ENCODE results near the gene ZIC3.
"Not testable (repeated sequence)": the region's sequence is repeated elsewhere in the genome, so short reads cannot be mapped to it uniquely, and the experiment has no call there.

Gene ZIC3

DNA sequence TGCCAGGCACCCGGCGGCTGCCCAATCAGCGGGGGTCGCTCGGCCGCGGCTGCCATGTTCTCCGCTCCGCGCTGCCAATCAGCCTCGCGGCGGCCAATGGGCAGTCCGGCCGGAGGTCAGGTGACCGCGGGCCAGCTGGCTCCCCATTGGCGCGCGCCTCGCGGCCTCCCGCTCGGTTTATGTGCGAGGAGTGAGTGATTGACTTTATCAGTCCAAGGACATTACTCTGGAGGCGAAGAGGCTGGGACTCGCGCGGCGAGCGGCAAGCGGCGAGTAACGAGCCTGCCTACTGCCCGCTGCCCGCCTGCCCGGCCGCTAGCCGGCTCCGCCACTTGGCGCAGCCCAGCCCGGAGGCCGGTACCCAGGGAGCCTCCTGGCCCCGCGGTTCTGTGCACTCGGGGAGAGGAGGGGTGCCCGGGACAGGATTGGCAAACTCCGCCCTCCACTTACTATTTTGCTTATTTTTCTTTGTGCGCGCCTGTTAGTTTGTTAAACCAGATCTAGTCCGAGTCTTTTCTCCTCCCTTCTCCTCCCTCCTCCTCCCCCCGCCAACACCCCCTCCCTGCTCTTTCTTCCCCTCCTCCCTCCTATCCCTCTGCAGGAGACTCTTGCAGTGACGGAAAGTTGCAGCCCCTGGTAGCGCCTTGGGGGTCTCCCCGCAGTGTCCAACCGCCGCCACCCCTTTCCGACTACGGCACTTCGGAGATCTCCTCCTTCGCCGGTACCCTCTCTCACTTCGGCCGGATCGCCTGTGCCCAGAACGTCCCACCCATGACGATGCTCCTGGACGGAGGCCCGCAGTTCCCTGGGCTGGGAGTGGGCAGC lies at the start of gene ZIC3:
TSS of gene ZIC3 (plus strand) at position 207 of the 825 bp plus-strand sequence. CDS start at position 772, 565 bp downstream.
- DNase-seq (ENCODE audit: low spot score), result peak; percentile 60

DNA sequence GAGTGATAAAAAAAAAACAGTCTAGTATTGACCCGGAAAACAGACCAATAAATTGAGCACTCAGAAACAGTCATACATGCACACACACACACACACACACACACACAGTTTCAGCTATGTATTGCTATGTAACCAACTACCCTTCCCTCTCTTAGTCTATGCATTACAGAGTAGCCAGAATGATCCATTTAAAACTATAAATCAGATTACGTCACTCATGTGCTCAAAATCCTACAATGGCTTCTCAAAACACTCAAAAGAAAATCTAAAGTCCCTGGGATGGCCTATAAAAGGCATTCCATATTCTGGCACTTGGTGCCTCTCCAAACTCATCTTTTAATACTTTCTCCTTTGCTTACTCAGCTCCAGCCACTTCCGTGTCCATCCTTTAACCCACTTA lies 46.5 kb upstream of the ZIC3 start:
- DNase-seq (ENCODE audit: low spot score), result no peak

DNA sequence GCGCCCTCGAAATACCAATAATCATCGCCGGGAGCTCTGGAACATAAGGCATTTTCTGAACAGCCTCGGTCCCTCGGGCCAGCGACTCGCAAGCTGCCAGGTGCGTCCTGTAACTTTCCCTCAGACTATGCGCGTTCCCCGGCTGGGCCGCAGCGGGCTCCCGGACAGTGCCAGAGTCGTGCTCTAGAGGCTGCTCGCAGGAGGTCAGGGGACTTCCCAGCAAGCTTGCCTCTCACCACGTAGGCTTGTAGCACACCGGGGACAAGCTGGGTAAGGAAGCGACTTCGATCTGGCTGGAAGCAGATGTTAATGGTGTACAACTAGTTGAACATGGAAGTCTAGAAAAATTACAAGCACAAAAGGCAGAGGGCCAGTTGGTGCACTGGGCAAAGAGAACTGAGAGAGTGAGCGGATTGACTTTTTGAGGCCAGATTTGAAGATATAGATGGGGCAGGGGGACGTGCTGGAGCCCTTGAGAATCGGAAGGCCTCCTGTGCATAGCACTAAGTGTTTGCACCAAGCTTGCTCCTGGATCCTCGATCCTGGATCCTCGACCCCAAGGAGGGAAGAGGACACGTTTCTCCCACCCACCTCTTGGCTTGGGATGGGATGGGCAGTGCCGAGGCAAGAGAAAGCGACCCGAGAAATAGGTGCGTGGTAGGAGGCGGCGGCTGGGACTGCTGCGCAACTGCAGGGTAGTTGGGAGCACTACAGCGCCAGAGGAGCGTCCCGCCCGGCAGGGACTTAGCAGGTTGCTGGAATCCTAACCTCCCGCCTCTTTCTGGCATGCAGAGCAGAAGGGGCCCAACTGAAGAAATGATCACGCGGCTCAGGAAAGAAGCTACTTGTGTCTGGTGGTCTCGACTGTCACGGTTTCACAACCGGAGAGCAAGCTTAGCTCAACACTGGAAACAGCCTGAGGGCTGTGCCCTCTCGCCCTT lies 19.9 kb upstream of the ZIC3 start:
- DNase-seq (ENCODE audit: low spot score), result no peak

DNA sequence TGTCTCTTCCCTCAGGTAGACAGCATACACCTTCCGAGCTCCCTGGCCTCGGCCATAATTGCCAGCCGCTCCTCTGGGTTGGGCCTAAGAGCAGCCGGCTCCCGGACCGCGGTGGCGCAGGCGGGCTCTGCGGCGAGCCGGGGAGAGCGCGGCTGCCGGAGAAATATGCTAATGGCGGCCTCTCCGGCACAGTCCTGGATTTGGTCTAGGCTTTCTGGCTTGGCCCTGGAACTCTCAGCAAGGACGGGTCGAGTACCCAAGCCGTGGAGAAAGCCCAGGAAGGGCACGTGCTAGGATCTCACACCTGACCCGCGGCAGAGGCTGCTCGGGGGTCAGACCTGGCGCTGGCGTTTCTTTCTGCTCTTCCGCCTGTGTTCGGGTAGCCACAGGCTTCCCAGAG lies 18.6 kb upstream of the ZIC3 start:
- no peak for DNase-seq (ENCODE audit: low spot score)

DNA sequence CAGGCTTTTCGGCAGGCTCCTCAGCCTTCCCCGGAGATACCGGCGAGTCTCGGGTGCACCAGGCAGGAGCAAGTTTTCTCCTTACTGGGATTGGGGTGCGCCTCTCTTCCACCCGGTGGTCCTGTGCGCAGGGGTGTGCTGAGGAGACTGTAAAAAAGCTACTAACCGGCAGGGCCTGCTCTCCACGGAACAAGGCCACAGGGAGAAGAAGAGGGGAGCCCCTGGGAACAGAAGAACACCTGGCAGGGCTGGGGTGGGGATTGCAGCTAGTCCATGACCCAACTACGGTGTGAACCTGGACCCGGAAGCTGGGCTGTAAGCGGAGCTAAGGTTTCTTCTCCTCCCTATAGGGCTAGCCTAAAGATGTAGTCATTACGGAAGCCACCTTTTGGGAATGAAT lies 17.7 kb upstream of the ZIC3 start:
- DNase-seq (ENCODE audit: low spot score), result no peak

DNA sequence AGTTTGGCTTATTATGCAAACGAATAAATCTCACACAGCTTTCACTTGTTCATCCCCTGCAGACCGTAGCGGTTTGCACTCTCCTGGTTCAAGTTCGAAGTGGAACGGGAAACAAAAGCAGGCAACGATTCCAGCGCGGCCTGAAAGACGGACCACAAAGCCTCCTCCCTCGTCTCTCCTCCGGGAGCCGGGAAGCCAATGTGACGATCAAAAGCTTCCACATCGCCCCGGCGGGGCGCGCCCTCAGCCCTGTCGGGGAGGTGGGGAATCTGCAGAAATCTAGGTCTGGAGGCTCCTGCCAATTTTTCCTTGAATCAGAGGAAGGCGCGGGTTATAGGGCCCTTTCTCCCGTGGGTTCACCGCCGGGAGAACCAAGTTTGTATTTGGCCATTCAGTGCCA lies 16.9 kb upstream of the ZIC3 start:
- DNase-seq (ENCODE audit: low spot score), result no peak

DNA sequence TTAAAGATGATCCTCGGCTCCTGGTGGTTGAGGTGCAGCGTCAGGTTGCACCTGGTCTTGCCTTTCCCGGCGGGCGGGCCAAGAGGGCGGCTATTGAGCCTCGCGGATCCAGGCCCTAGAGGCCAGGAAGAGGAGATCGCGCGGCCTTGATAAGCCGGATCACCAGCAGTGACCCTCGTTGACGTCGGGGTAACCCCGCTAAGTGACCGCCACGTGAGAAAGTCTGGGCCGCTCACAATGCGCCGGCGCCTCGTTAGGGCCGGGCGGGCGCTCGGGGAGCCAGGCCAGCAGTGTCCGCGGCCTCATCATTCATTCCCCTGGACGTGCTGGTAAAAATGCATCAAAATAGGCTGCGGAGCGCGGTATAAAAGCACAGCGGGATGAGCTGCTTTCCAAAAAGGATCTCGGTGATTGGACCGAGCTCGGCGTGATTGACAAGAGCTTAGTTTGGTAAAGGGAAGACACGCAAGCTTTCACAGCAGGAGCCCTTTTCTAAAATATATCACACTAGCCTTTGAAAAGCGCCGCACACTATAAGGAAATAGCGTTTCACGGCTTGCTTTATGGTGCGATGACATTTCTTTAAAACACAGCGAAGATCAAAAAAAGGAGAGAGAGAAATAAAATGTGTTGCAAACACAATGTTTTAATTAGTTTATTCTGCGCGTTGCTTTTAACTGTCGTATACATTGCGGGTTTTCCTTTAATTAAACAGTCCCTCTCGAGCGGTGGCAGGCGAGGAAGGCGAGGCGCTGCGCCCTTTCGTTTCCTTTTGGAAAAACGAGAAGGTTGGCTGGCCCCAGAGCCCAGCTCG lies 15.9 kb upstream of the ZIC3 start:
- DNase-seq (ENCODE audit: low spot score), result no peak

DNA sequence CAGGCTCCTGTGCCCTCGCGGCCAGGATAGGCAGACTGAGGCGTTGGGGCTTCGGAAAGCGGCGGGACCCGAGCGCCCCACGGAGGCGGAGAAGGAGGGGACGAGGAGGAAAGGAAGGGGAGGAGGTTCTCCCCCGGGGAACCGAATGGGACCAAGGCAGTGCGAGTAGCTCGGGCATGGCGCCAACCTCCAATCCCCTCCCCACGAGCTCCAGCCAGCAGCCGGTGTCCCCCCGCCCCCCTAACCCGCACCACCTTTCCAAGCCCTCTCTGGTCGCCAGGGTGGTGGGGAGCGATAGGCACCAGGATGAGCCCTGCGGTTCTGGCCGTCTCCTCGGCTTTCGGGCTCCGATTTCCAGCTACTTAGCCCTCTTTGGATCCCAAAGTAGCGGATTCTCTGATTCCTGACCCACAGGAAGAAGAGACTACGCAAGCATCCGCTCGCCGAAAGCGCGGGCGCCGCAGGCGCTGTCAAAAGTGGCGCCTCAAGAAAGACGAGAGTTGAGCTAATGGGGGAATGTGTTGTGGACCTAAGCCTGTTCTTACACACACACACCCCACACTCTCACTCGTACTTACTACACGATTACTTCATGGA lies 15.2 kb upstream of the ZIC3 start:
- no peak for DNase-seq (ENCODE audit: low spot score)

DNA sequence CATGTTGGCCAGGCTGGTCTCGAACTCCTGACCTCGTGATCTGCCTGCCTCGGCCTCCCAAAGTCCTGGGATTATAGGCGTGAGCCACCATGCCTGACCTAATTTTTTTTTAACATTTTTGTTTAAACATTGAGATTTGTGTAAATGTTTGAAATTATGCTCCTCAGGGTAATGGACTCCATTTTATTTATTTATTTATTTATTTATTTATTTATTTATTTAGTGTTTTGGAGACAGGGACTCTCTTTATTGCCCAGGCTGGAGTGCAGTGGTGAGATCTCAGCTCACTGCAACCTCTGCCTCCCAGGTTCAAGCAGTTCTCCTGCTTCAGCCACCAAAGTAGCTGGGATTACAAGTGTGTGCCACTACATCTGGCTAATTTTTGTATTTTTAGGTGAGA lies 13.8 kb upstream of the ZIC3 start:
- DNase-seq (ENCODE audit: low spot score), result not testable (repeated sequence)

DNA sequence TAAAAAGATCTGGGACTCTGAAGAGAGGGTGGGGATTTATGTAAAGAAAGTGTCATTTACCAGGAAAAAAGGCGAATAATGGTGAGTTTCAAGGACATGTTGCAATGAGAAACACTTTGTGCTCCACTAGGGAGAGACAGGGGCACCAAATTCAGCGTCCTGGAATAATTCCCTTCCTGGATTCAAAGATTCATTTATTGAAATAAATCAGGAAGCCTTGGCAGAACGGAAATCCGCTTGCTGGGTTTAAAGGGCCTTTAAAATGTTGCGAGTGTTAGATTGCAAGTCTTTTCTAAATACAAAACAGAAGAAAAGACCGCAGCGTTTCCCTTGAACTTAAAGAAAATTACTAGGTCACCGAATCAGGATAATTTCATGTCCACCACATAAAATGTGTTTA lies 3.8 kb upstream of the ZIC3 start:
- no peak for DNase-seq (ENCODE audit: low spot score)

DNA sequence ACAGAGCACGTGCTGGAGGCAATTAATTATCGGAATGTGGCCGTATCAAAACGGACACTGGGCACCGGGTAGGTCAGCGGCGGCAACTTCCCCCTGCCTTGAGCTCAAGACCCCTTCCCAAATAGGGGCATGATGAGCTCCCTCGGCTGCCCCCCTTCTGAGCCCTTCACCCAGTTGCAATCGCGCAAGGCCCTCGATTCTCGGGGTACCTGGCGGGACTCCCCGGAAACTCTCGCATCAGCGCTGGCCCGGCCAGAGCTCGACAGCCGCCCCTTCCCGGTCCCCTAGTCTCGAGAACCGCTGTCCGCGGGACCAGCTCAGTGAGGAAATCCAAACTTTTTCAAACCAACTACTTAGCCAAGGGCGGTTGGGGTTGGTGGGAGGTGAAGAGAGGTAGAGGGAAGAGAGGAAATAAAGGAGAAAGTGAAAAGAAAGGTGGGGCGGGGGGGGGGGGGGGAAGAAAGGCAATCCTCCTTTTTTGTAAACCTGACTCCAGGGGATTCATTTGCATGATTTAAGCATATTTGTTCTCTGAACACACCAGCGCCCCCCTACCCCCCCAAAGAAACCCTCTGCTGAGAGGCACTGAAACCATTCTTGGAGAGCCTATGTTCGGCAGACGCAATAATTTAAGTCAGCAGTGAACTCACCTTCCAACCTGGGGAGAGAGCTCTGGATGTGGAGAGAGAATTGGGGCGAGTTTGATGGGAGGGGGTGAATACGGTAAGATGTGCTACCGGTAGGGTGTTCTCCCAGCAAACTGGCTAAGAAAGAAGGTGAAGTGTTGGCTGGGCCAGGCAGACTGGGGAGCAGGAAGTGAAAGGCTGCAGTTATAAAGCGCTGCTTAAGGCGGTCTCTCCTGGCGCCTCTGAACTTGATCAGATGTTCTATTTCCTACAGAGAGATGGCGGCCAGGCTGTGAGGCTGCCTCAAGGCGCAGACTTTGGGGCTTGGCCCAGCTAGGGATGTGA lies 2.0 kb upstream of the ZIC3 start:
- DNase-seq (ENCODE audit: low spot score), result no peak

DNA sequence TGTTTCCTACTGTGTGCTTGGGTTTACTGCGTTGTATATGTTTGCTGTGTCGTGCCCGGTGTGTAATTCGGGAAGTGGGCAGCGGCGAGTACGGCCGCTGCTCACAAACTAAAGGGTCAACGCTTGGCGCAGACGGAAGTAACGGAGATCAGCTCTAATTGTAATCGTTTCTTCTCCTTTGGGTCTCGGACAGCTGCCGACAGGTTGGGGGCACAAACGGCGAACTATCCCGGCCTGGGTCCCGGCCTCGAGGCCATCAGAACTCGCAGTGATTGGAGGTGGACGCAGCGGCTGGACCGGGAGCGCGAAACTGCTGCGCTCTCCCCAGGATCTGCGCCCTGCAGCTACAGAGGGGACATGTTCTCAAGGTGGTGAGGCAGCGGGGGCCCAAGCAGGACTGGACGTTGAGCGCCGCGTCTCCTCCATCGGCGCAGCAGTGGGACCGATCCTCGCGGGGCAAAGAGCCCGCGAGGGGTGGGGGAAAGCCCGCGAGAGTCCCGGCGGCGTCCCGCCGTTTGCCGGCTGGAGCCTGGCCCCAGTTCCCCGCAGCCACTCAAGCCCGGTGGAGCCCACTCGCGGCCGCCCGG lies 516 bp upstream of the ZIC3 start:
- DNase-seq (ENCODE audit: low spot score), result no peak

DNA sequence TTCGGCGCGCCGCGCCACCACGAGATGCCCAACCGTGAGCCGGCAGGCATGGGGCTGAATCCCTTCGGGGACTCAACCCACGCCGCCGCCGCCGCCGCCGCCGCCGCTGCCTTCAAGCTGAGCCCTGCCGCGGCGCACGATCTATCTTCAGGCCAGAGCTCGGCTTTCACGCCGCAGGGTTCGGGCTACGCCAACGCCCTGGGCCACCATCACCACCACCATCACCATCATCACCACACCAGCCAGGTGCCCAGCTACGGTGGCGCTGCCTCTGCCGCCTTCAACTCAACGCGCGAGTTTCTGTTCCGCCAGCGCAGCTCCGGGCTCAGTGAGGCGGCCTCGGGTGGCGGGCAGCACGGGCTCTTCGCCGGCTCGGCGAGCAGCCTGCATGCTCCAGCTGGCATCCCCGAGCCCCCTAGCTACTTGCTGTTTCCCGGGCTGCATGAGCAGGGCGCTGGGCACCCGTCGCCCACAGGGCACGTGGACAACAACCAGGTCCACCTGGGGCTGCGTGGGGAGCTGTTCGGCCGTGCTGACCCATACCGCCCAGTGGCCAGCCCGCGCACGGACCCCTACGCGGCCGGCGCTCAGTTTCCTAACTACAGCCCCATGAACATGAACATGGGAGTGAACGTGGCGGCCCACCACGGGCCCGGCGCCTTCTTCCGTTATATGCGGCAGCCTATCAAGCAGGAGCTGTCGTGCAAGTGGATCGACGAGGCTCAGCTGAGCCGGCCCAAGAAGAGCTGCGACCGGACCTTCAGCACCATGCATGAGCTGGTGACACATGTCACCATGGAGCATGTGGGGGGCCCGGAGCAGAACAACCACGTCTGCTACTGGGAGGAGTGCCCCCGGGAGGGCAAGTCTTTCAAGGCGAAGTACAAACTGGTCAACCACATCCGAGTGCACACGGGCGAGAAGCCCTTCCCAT lies 1.1 kb downstream of the ZIC3 start:
- DNase-seq (ENCODE audit: low spot score), result no peak

DNA sequence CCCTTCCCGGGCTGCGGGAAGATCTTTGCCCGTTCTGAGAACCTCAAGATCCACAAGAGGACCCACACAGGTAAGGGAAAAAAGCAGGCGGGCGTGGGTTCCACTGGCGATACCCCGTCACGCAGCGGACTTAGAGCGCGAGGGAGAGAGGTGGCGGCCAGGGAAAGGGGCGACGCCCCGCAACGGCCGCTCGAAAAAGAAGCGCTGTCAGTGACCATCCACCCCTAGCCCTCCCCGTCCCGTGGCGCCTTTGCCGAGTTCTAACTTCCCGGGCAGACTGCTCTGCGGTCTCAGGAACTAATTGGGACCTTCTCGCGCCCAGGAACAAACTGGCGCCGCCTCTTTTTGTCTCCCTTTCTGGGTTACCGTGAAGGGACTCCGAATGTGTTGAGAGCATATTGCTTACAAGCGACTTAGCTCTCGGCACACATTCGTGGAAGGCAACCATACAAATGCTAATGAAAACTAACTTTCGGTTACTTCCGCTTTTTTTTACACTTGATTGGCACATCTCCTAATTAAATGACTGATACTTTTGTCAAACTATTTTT lies 1.8 kb downstream of the ZIC3 start:
- no peak for DNase-seq (ENCODE audit: low spot score)

DNA sequence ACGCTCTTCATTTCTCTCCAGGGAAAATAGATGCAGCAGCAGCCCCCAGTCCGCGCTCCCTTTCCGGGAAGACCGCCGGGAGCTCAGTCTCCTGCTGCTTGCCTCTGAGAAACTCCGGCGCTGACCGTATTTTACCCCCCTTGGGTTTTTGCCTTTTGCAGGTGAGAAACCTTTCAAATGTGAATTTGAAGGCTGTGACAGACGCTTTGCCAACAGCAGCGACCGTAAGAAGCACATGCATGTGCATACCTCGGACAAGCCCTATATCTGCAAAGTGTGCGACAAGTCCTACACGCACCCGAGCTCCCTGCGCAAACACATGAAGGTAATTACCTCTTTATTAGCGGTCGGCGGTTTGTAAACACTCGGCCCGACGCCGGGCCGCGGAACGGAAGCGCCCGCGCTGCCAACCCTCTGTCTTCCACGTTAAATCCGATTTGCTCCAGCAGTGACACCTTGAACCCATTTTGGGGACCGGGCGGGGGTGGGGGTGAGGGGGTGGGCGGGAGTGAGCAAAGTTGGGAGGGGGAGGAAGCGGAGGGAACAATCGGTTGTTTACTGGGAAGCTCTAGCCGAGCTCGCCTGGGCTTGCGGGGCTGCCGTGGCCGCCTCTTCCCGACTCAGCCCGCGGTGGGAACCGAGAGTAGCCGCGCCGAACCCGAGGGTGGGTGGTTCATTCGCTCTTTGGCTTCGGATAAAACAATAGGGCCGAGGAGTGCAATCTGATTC lies 3.0 kb downstream of the ZIC3 start:
- no peak for DNase-seq (ENCODE audit: low spot score)

DNA sequence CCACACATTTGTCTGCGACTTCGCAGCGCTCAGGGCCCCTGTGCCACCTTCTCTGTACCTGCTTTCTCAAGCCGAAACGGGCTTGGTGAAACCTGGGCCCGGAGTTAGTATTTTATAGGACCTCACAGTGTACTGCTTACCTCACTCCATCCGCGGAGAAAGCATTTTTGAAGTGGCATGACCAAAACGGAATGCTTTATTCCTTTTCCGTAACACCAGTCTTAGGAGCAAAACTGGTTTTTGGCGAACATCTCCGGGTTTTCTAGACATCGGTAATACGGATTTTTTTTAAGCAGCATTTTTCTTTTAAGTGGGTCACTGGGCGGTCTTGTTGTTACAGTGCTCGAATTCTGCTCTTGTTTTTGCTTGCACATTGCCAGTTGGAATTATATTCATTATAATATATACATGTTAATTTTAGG lies 3.6 kb downstream of the ZIC3 start:
- DNase-seq (ENCODE audit: low spot score), result no peak

DNA sequence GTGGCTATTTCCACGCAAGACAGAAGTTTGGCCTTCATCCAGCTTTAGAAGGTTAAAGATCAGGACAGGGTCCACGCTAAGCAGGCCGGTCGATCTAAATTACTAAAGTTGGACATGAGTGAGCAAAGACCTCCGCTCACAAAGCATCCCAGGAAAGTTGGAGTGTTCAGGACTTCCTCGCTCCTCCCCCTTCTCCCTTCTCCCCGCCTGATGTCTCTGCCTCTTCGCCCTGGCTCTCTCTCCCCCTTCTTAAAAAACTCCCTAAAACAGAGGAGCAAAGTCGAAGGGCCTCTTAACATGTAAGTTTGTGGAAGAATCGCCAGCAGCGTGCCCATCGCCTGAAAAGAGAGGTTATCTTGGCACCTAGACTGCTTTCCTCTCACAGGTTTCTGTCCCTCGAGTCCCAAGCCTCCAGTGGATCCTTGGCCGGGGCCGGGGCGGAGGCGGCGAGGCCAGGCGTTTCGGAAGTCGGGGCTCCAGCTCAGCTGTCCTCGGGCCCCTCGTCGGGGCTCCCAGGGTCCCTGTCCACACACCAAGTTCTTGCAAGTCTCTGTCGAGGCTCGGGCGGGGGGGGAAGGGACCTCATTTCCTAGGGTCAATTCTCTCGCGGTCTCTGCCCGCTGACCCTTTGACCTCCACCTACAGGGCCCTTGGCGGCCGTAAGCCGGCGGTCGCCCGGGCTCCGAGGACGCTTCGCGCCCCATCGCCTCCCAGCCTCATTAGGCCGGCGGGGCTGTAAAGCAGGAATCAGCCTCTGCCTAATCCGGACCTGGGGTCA lies 7.6 kb downstream of the ZIC3 start:
- DNase-seq (ENCODE audit: low spot score), result no peak

All from COLO829 (cell line).